Hematopoietic multipotent progenitor cell treated with erythropoietin and hydrocortisone succinate and interleukin-3 and kit ligand, for 4 days (in vitro differentiated cells): Measurements from ENCODE around the gene IQCN.
A peak's percentile ranks its signal among the peaks of the same experiment; 100 is the strongest.

Source experiments
- DNase-seq: peaks from one replicate; pipeline ENCODE4 v3.0.0-alpha.2; 2015

The IQCN gene, protein sequence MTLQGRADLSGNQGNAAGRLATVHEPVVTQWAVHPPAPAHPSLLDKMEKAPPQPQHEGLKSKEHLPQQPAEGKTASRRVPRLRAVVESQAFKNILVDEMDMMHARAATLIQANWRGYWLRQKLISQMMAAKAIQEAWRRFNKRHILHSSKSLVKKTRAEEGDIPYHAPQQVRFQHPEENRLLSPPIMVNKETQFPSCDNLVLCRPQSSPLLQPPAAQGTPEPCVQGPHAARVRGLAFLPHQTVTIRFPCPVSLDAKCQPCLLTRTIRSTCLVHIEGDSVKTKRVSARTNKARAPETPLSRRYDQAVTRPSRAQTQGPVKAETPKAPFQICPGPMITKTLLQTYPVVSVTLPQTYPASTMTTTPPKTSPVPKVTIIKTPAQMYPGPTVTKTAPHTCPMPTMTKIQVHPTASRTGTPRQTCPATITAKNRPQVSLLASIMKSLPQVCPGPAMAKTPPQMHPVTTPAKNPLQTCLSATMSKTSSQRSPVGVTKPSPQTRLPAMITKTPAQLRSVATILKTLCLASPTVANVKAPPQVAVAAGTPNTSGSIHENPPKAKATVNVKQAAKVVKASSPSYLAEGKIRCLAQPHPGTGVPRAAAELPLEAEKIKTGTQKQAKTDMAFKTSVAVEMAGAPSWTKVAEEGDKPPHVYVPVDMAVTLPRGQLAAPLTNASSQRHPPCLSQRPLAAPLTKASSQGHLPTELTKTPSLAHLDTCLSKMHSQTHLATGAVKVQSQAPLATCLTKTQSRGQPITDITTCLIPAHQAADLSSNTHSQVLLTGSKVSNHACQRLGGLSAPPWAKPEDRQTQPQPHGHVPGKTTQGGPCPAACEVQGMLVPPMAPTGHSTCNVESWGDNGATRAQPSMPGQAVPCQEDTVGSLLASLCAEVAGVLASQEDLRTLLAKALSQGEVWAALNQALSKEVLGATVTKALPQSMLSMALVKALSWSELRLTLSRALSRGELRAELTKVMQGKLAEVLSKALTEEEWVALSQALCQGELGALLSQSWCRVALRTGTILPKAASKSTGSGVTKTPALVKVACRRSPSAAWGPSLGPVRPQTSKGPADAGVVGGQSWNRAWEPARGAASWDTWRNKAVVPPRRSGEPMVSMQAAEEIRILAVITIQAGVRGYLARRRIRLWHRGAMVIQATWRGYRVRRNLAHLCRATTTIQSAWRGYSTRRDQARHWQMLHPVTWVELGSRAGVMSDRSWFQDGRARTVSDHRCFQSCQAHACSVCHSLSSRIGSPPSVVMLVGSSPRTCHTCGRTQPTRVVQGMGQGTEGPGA (N-terminal part only)

GRCh38 chr19:18274219-18274780 lies at the start of gene IQCN:
Gene IQCN (minus strand): TSS chr19:18274452. CDS start chr19:18269478, 4,974 bp downstream.
- no peak for DNase-seq

DNA sequence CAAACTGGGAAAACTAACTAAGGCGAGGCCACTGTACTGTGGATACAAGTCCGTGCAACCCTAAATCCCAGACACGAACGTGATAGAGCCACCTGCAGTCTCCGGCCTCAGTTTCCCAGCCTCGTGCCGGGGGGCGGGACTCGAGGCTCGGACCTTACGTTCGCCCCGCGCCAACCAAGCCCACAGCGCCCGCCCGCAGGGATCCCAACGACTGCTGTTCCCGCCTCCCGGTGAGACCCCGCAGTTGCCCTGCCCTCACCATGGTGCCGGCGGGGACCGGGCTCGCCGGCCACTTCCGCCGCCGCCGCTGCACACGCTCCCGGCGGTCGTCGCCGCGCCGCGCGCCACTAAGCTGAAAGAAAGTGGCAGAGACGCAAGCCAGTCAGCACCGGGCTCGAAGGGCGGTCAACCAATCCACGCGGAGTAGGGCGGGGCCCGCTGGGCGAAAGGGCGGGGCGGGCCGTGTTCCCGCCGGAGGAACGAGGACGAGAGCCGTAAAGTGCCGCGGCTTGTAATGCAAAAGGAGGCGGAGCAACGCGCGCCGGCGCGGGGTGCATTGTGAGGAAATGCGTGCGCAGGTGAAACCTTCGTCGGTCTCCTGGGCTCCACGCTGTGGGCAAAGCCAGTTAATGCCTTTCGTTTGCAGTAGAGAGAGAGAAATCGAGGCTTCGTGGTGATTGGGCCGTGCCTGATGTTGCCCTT lies 48.7 kb upstream of the IQCN start, which contains the start of gene LSM4:
Gene LSM4, minus strand, starts transcription at position 318 of the 702 bp plus-strand sequence. Its CDS starts 56 bp downstream, at position 262.
- DNase-seq: peak; percentile 99

GRCh38 chr19:18322318-18322758 lies 48.1 kb upstream of the IQCN start:
- DNase-seq: peak; percentile 91

- DNase-seq: peak; percentile 92
These were observed 47.5 kb upstream of the IQCN start for GRCh38 chr19:18321734-18322102.

DNA sequence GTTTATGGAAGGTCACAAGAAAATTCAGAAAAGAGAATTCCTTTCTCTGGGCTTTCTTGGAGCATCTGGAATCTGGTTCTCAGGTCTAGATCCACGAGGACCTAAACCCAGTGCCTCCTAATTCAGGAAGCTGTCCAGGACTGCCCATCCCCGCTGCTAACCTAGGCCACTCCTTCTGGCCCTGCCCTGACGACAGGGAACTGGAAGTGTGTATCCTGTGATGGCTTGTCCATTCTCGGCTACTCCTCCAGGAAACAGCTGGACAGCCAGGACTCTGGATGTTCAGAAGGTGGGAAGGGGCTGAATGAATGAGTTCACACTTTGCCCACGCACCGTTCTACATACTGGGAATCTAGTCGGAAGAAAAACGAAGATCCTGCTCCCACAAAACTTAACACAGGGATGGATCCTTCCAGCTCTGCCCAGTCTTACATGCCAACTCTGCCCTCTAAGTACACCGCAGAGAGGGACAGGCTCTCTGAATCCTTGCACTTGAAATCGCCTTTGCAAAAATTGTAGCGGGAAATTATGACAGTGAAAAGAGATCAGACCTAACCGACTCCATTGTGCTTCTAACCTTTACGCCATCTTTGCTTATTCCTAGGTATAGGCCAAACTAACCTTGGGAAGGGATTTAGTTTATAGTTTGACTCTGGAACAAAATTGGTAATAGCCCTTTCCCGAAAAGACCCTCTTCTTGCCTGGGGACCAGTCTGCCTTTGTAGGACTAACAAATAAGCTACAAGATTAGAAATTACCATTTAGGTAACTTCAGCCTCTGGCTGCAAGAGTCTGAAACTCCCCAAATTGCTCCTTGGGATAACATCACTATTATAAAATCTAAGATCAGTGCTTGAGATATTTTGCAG lies 46.8 kb upstream of the IQCN start:
- no peak for DNase-seq

- DNase-seq: no peak
These were observed 45.4 kb upstream of the IQCN start for GRCh38 chr19:18319591-18320135.

- peak; percentile 97 for DNase-seq
These were observed 43.9 kb upstream of the IQCN start for GRCh38 chr19:18317961-18318800.

GRCh38 chr19:18313398-18313797 lies 39.1 kb upstream of the IQCN start:
- no peak for DNase-seq

DNA sequence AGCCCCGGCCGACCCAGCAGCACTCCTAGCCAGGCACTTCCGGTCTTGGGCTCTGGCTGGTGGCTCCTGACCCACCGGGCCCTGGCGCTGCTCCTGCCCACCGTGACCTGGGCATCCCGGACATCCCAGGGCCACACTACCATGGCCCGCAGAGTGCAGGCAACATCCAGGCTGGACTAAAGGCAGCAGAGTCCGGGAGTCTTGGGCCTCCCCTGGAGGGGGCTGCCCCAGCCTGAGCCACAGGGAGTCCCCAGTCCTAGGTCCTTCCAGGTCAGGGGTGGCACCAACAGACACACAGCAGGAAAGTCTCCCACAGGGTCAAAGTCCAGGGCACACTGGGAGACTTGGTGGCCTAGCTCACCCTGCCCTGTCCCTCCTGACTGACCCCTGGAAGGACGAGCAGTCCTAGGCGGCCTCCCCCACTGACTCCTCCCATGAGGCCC lies 37.9 kb upstream of the IQCN start:
- no peak for DNase-seq

GRCh38 chr19:18311502-18312091 lies 37.3 kb upstream of the IQCN start:
- DNase-seq: no peak

GRCh38 chr19:18310966-18311365 lies 36.7 kb upstream of the IQCN start:
- DNase-seq: no peak

DNA sequence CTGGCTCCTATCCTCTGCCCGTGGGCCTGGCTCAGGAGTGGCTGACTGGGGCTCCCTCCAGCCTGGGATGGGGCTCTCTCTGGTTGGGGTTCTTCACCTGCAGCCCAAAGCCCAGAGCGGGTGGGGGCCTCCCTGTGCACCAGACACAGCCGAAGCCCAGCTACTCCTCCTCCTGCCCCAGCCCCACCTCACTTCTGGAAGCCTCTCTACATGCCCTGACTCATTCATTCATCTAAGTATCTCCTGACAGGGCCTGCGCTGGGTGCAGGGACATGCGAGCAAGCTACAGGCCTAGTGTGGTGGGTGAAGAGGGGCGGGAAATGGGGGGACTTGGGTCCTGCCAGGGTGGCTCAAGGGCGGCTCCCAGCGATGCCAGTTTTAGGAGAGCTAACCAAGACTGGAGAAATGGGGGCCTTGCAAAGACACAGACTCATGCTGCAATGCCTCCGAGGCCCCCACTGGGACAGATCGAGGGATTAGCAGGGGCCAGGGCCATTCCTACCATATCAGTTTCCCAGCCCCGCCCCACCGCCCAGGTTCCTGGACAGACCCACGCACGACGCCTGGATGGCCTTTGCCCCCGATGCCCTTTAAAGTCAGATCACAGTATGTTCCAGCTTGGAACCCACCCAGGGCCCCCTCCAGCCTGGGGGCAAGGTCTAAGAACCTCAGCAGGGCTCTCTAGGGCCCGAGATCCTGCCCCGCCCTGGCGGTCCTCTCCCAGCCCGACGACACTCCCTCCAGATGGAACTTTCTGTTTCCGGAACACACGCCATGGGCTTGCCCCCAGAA lies 36.1 kb upstream of the IQCN start:
- DNase-seq: no peak

DNA sequence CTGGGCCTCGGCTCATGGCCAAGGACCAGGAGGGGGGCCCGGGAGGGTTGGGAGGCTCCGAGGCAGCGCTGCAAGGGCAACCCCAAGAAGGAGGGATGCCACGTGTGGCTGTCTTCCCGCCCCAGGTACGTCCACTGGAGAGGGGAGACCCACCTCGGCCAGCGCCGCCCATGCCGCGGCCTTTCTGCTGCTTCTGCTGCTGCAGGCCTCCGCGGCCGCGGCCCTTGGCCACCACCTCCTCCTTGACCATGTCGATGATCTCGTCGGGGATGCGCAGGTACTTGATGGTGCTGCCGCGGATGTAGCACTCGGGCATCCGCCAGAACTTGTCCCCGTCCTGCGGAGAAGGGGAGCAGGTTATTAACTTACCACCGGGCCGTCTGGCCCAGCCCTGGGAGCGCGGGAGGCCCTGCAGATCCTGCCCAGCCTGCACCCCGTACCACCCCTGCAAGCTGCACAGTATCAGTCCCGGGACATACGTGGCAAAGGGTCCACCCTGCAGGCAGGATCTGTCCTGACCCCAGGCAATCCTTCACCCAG lies 35.3 kb upstream of the IQCN start:
- DNase-seq: no peak

- no peak for DNase-seq
These were observed 34.7 kb upstream of the IQCN start for GRCh38 chr19:18308948-18309325.

- DNase-seq: no peak
These were observed 34.0 kb upstream of the IQCN start for GRCh38 chr19:18308051-18308947.

- DNase-seq: no peak
These were observed 33.0 kb upstream of the IQCN start for GRCh38 chr19:18307271-18307681.

DNA sequence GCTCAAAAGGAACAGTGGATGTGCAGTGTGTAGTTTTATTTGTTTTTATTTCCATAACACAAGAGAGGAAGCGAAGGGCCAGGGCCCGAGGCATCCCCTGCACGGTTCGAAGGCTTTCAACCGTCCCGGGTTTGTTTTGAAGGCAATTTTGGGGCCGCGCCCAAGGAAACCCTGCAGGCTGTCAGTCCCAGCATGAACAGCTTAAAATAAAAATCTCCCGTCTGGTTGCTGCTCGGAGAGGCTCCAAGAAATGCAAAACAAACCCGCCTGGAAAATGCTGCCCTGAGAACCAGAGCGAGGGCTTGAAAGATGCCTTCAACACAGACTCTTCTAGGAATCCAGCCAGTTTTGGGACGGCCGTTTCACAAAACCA lies 32.6 kb upstream of the IQCN start:
- no peak for DNase-seq
